HepG2 (cell line): ENCODE measurements around the gene ZNF771. TPM values are rescaled to one million over a fixed set of nuclear protein-coding genes. Genes with fewer than 3 reads are reported as not detected.
A peak's percentile ranks its signal among the peaks of the same experiment; 100 is the strongest.

Experiments used
- E2F1 ChIP-seq: sonication (generic); formaldehyde crosslinking; IDR thresholded peaks from 2 replicates; pipeline ENCODE4 v1.5.0; 2020; ENCODE audit warnings: missing genetic modification reagents
- GTF2F1 ChIP-seq: fragments of 150-350 bp; IDR thresholded peaks from 2 replicates; pipeline ENCODE4 v1.6.1; 2014; ENCODE audit warnings: low read length
- HNF1A ChIP-seq, 2 experiments: sonication (generic) in 1 of 2; formaldehyde crosslinking in 1 of 2; IDR thresholded peaks; 2 replicates each; pipeline versions ENCODE4 v1.4.0 to v1.6.1; 2016 to 2020; ENCODE audit warnings: borderline replicate concordance in 1 of 2, low read depth in 1 of 2, mild to moderate bottlenecking in 1 of 2, missing genetic modification reagents in 1 of 2
- HNRNPK ChIP-seq: fragments of 200-400 bp; formaldehyde crosslinking; IDR thresholded peaks from 2 replicates; pipeline ENCODE4 v1.6.1; 2018; ENCODE audit warnings: low read length, low read depth, moderate library complexity, mild to moderate bottlenecking; ENCODE audit not compliant: poor library complexity, severe bottlenecking
- MEF2D ChIP-seq: sonication (generic); formaldehyde crosslinking; IDR thresholded peaks from 2 replicates; pipeline ENCODE4 v1.5.1; 2020; ENCODE audit warnings: mild to moderate bottlenecking, missing genetic modification reagents
- MTERF4 ChIP-seq: sonication (generic); formaldehyde crosslinking; IDR thresholded peaks from 2 replicates; pipeline ENCODE4 v1.8.0; 2023; ENCODE audit warnings: mild to moderate bottlenecking, missing genetic modification reagents
- MXD1 ChIP-seq: sonication (generic); formaldehyde crosslinking; IDR thresholded peaks from 2 replicates; pipeline ENCODE4 v1.4.0; 2020; ENCODE audit warnings: mild to moderate bottlenecking, missing genetic modification reagents
- POLR2G ChIP-seq: fragments of 200-400 bp; formaldehyde crosslinking; IDR thresholded peaks from 2 replicates; pipeline ENCODE4 v1.6.1; 2018; ENCODE audit warnings: mild to moderate bottlenecking, low read depth, low read length, moderate library complexity
- SRSF9 ChIP-seq: fragments of 200-400 bp; formaldehyde crosslinking; IDR thresholded peaks from 2 replicates; pipeline ENCODE4 v1.6.1; 2018; ENCODE audit warnings: borderline replicate concordance, mild to moderate bottlenecking, low read depth, low read length; ENCODE audit not compliant: insufficient read depth, poor library complexity, severe bottlenecking
- TBX3 ChIP-seq: fragments of 450-650 bp; IDR thresholded peaks from 2 replicates; pipeline ENCODE4 v1.6.1; 2017; ENCODE audit warnings: antibody characterized with exemption, mild to moderate bottlenecking, inconsistent platforms, borderline replicate concordance
- TOPORS ChIP-seq: sonication (generic); formaldehyde crosslinking; IDR thresholded peaks from 2 replicates; pipeline ENCODE4 v1.8.0; 2023; ENCODE audit warnings: mild to moderate bottlenecking, missing genetic modification reagents
- ZNF160 ChIP-seq: sonication (generic); formaldehyde crosslinking; IDR thresholded peaks from 2 replicates; pipeline ENCODE4 v1.8.0; 2022; ENCODE audit warnings: mild to moderate bottlenecking, inconsistent platforms, missing genetic modification reagents
- ZNF207 ChIP-seq: fragments of 450-650 bp; IDR thresholded peaks from 2 replicates; pipeline ENCODE4 v1.6.1; 2016; ENCODE audit warnings: antibody characterized with exemption, borderline replicate concordance
- ZNF251 ChIP-seq: sonication (generic); formaldehyde crosslinking; IDR thresholded peaks from 2 replicates; pipeline ENCODE4 v1.9.0; 2021; ENCODE audit warnings: mild to moderate bottlenecking, missing genetic modification reagents
- ZNF329 ChIP-seq: sonication (generic); formaldehyde crosslinking; IDR thresholded peaks from 2 replicates; pipeline ENCODE4 v1.9.0; 2021; ENCODE audit warnings: low read depth, mild to moderate bottlenecking, missing genetic modification reagents
- ZNF768 ChIP-seq: sonication (generic); formaldehyde crosslinking; IDR thresholded peaks from 2 replicates; pipeline ENCODE4 v1.4.0; 2020; ENCODE audit warnings: missing genetic modification reagents
- ZNF775 ChIP-seq: sonication (generic); formaldehyde crosslinking; IDR thresholded peaks from 2 replicates; pipeline ENCODE4 v1.4.0; 2020; ENCODE audit warnings: missing genetic modification reagents, mild to moderate bottlenecking, moderate library complexity, borderline replicate concordance
- ZNF781 ChIP-seq: sonication (generic); formaldehyde crosslinking; IDR thresholded peaks from 2 replicates; pipeline ENCODE4 v1.5.1; 2020; ENCODE audit warnings: borderline replicate concordance, mild to moderate bottlenecking, missing genetic modification reagents; ENCODE audit errors: not compliant biosample characterization
- ZNF788 ChIP-seq: sonication (generic); formaldehyde crosslinking; IDR thresholded peaks from 2 replicates; pipeline ENCODE4 v1.5.0; 2020; ENCODE audit warnings: mild to moderate bottlenecking, missing genetic modification reagents, borderline replicate concordance
- polyA plus RNA-seq, 8 experiments: library from polyadenylated mRNA; depleted of rRNA in 3 of 8; stranded (reverse) in 7 of 8; unstranded in 1 of 8; fragments of >200 nt; fragmentation: Illumina TruSeq in 4 of 8; extraction: Trizol in 4 of 8; gene quantifications; 2 replicates each; pipeline versions ENCODE4 v1.2.1 to v1.2.3, GENCODE V29; 2011 to 2016; ENCODE audit warnings: low read depth in 4 of 8, missing spikeins in 1 of 8, mixed read lengths in 1 of 8; ENCODE audit not compliant: insufficient read depth in 1 of 8
- total RNA-seq, 5 experiments: library from RNA; depleted of rRNA; stranded (reverse); fragments of >200 nt; fragmentation: Illumina TruSeq; extraction: Trizol; gene quantifications; 2 replicates each; pipeline ENCODE4 v1.2.3, GENCODE V29; 2016; ENCODE audit warnings: low read depth in 1 of 5

The ZNF771 gene
- total and polyA plus RNA-seq, 2 of the 13 experiments (the other 11 are each of a cell fraction or from before 2014, with no cell fraction given): 5.0 to 11.8 TPM

- TF ChIP-seq TOPORS: no peak
- TF ChIP-seq ZNF251 (CRISPR knock-in tag): peak; percentile 93; the same call in 1 of the 2 replicates
- 0 out of 2 replicates have a peak, but pooled peaks have one; percentile 53 for TF ChIP-seq ZNF329 (CRISPR knock-in tag)
- TF ChIP-seq ZNF781: peak; percentile 78
- TF ChIP-seq MTERF4 (CRISPR knock-in tag): peak; percentile 81; the same call in 1 of the 2 replicates
- TF ChIP-seq ZNF775: peak; percentile 81; the same call in 1 of the 2 replicates
- TF ChIP-seq GTF2F1: no peak
- TF ChIP-seq HNF1A (IDR thresholded peaks at IDR 0.05; ENCODE audit: low read depth): no peak
- TF ChIP-seq HNF1A (CRISPR knock-in tag; IDR thresholded peaks at IDR 0.05; ENCODE audit: borderline replicate concordance): peak; percentile 78
- TF ChIP-seq ZNF768 (CRISPR knock-in tag): peak; percentile 51; the same call in 1 of the 2 replicates
- peak; percentile 63; the same call in 1 of the 2 replicates for TF ChIP-seq ZNF160 (CRISPR knock-in tag)
- peak; percentile 45; the same call in 1 of the 2 replicates for TF ChIP-seq POLR2G
- peak; percentile 88; the same call in 1 of the 2 replicates for TF ChIP-seq MXD1 (CRISPR knock-in tag)
- TF ChIP-seq SRSF9: no peak
- TF ChIP-seq HNRNPK: peak; percentile 99
- peak; percentile 12 for TF ChIP-seq ZNF788
- no peak for TF ChIP-seq ZNF207
- peak; percentile 63; the same call in 1 of the 2 replicates for TF ChIP-seq E2F1
- TF ChIP-seq TBX3: 0 out of 2 replicates have a peak, but pooled peaks have one; percentile 11
- TF ChIP-seq MEF2D (CRISPR knock-in tag): peak; percentile 86; the same call in 1 of the 2 replicates
These were observed 28.9 kb upstream of the ZNF771 start (continued) for GRCh38 chr16:30378236-30379157.
